K562 (cell line): ENCODE measurements around the gene RPE. TPM values are rescaled to one million over a fixed set of nuclear protein-coding genes. Genes with fewer than 3 reads are reported as not detected.

Experiments
- ATAC-seq: fragments of 200-7000 bp; cut with Tn5 transposase; 3 replicates; pipeline ENCODE4 v1.9.1; 2020; ENCODE audit warnings: moderate library complexity
- BruUV-seq: library from RNA; stranded (reverse); fragments of 400-500 nt; replicated peaks from 2 replicates; lab custom pipeline; 2021; lab: Mats Ljungman, UMichigan
- CTCF ChIA-PET: fragments of 300-600 bp; formaldehyde crosslinking; extraction: SDS; loops from one replicate; lab custom pipeline; 2021; ENCODE audit warnings: low intra/inter-chr PET ratio; lab: Yijun Ruan, JAX
- POLR2A ChIA-PET: fragments of 300-600, 350-650 bp; sonication (Branson Sonifier 250); formaldehyde crosslinking; extraction: SDS; loops from one replicate; lab custom pipeline; 2021; ENCODE audit warnings: antibody characterized with exemption, inconsistent platforms; lab: Yijun Ruan, JAX
- DNase-seq, 4 experiments: peaks; one replicate each; pipeline versions ENCODE4 v3.0.0 to v3.0.0-alpha.2; 2011 to 2018; ENCODE audit warnings: low spot score in 3 of 4, mixed read lengths in 3 of 4; ENCODE audit errors: extremely low read depth in 1 of 4
- FAIRE-seq: peaks from 2 replicates; lab custom pipeline; 2011; peaks lifted over from hg19 to GRCh38; lab: Jason Lieb, UNC
- H2AFZ ChIP-seq: 2 replicates; pipeline ENCODE4 v1.6.0; 2011; ENCODE audit warnings: low read depth, low read length, control low read depth, inconsistent platforms
- H3K27ac ChIP-seq: fragments of 200-600 bp; 3 replicates; pipeline ENCODE4 v1.8.0; 2011; ENCODE audit warnings: low read depth, mild to moderate bottlenecking, control low read depth, inconsistent platforms, low read length, moderate library complexity, mixed read lengths; ENCODE audit errors: extremely low read depth
- H3K27me3 ChIP-seq, 2 experiments: fragments of 300-600 bp in 1 of 2; 2 replicates in 1 of 2; 3 replicates in 1 of 2; pipeline versions ENCODE4 v1.6.0 to v1.8.0; 2011; ENCODE audit warnings: inconsistent platforms in 2 of 2, low read length in 2 of 2, mild to moderate bottlenecking in 1 of 2, mixed read lengths in 1 of 2, moderate library complexity in 1 of 2; ENCODE audit not compliant: control insufficient read depth in 2 of 2, insufficient read depth in 2 of 2
- H3K36me3 ChIP-seq: fragments of 300-600 bp; 3 replicates; pipeline ENCODE4 v1.8.0; 2011; ENCODE audit warnings: mild to moderate bottlenecking, low read length, inconsistent platforms; ENCODE audit not compliant: control insufficient read depth, insufficient read depth
- H3K4me1 ChIP-seq, 2 experiments: fragments of 200-600 bp in 1 of 2; replicated peaks in 1 of 2; 2 replicates in 1 of 2; 3 replicates in 1 of 2; pipeline versions ENCODE4 v1.5.1 to v1.8.0; 2011; ENCODE audit warnings: inconsistent platforms in 2 of 2, low read length in 2 of 2, mild to moderate bottlenecking in 1 of 2, mixed read lengths in 1 of 2, moderate library complexity in 1 of 2; ENCODE audit not compliant: control insufficient read depth in 2 of 2, insufficient read depth in 2 of 2
- H3K4me2 ChIP-seq: 2 replicates; pipeline ENCODE4 v1.6.1; 2011; ENCODE audit warnings: low read length, control low read depth, inconsistent platforms, mixed read lengths; ENCODE audit not compliant: insufficient read depth
- H3K4me3 ChIP-seq: fragments of 200-600 bp; sonication (generic), shearing (Covaris generic); 2 replicates; pipeline ENCODE4 v1.5.1; 2016; ENCODE audit warnings: control low read depth, inconsistent platforms
- H3K79me2 ChIP-seq: fragments of 200-600 bp; 3 replicates; pipeline ENCODE4 v1.8.0; 2011; ENCODE audit warnings: low read length, inconsistent platforms; ENCODE audit not compliant: control insufficient read depth, insufficient read depth
- H3K9ac ChIP-seq, 2 experiments: 2 replicates each; pipeline versions ENCODE4 v1.6.0 to v1.6.1; 2011; ENCODE audit warnings: low read depth in 2 of 2, low read length in 2 of 2, control low read depth in 1 of 2, inconsistent platforms in 1 of 2, mild to moderate bottlenecking in 1 of 2, mixed read lengths in 1 of 2; ENCODE audit not compliant: insufficient read depth in 1 of 2
- H3K9me1 ChIP-seq: one replicate; pipeline ENCODE4 v1.6.0; 2011; ENCODE audit warnings: inconsistent platforms, mild to moderate bottlenecking, low read length, moderate library complexity; ENCODE audit not compliant: control insufficient read depth, insufficient read depth
- H3K9me3 ChIP-seq: replicated peaks from 2 replicates; pipeline ENCODE4 v1.5.1; 2011; ENCODE audit warnings: low read depth, low read length, inconsistent platforms; ENCODE audit not compliant: control insufficient read depth, insufficient read depth
- H4K20me1 ChIP-seq: replicated peaks from 2 replicates; pipeline ENCODE4 v1.6.1; 2011; ENCODE audit warnings: low read length, inconsistent platforms, mixed read lengths; ENCODE audit not compliant: control insufficient read depth, insufficient read depth
- ADNP ChIP-seq: fragments of 200-800 bp; sonication (Bioruptor generic); IDR thresholded peaks from 2 replicates; pipeline ENCODE4 v1.6.1; 2016; ENCODE audit warnings: missing genetic modification characterization, missing compliant biosample characterization
- FOXJ3 ChIP-seq: sonication (generic); formaldehyde crosslinking; IDR thresholded peaks from 2 replicates; pipeline ENCODE4 v1.4.0; 2020; ENCODE audit warnings: mild to moderate bottlenecking, missing genetic modification reagents
- HLTF ChIP-seq: fragments of 450-650 bp; IDR thresholded peaks from 2 replicates; pipeline ENCODE4 v1.6.1; 2016
- SRSF3 ChIP-seq: fragments of 200-400 bp; formaldehyde crosslinking; IDR thresholded peaks from 2 replicates; pipeline ENCODE4 v1.6.1; 2016; ENCODE audit warnings: mild to moderate bottlenecking, low read length, moderate library complexity; ENCODE audit not compliant: insufficient read depth
- ZFP36 ChIP-seq: fragments of 150-350 bp; IDR thresholded peaks from 2 replicates; pipeline ENCODE4 v1.6.1; 2018; ENCODE audit warnings: low read length, low read depth; ENCODE audit not compliant: partially characterized antibody
- WGBS: fragments of 100-300 bp; shearing (Covaris generic); methylation state at CpG from one replicate; pipeline ENCODE4 v1.1.6; 2016; ENCODE audit warnings: low coverage, mixed read lengths; ENCODE audit not compliant: insufficient coverage; ENCODE audit errors: missing lambda C conversion rate; 5-methylcytosine and 5-hydroxymethylcytosine counted together
- in situ Hi-C: fragments of 300-500 bp; cut with MboI; formaldehyde crosslinking; loops from 4 replicates; pipeline ENCODE4 v1.15.0; 2018; ENCODE audit warnings: inconsistent platforms, mixed read lengths
- intact Hi-C: fragments of 100-400 bp; cut with micrococcal nuclease; formaldehyde crosslinking; loops from 2 replicates; pipeline ENCODE4 v1.14.2; 2022
- polyA plus RNA-seq, 8 experiments: library from polyadenylated mRNA; depleted of rRNA in 4 of 8; stranded (reverse) in 5 of 8; unstranded in 3 of 8; fragments of >200 nt; fragmentation: Nextera tagmentation in 2 of 8; fragmentation: Illumina TruSeq in 1 of 8; extraction: Ambion mirVana in 2 of 8; extraction: Trizol in 1 of 8; gene quantifications; 2 replicates each; pipeline versions ENCODE4 v1.2.1 to v1.2.3, GENCODE V29; 2011 to 2014; ENCODE audit warnings: inconsistent platforms in 1 of 8, missing spikeins in 1 of 8
- total RNA-seq, 7 experiments: library from RNA; depleted of rRNA in 6 of 7; stranded (reverse); fragments of >200 nt in 6 of 7; fragmentation: Illumina TruSeq in 2 of 7; extraction: Trizol in 2 of 7; gene quantifications; 2 replicates each; pipeline versions ENCODE4 v1.2.1 to v1.2.3, GENCODE V29; 2011 to 2021; ENCODE audit warnings: low replicate concordance in 1 of 7
- TF ChIP-seq, protein P1 (sequence below): fragments of 450-650 bp; IDR thresholded peaks from 2 replicates; pipeline ENCODE4 v1.6.1; 2017; ENCODE audit warnings: antibody characterized with exemption, mild to moderate bottlenecking
- TF ChIP-seq, protein P2 (sequence below), 2 experiments: fragments of 450-650 bp in 1 of 2; sonication (generic) in 1 of 2; formaldehyde crosslinking in 1 of 2; IDR thresholded peaks in 1 of 2; conservative IDR thresholded peaks in 1 of 2; 2 replicates each; pipeline versions ENCODE4 v1.6.1 to v1.8.1; 2016 to 2023; ENCODE audit warnings: mild to moderate bottlenecking in 2 of 2, moderate library complexity in 2 of 2, inconsistent platforms in 1 of 2, missing genetic modification reagents in 1 of 2
- TF ChIP-seq, protein P3 (sequence below): fragments of 450-650 bp; formaldehyde crosslinking; IDR thresholded peaks from 2 replicates; pipeline ENCODE4 v1.4.0; 2020; ENCODE audit warnings: mild to moderate bottlenecking, moderate library complexity
- TF ChIP-seq, protein P4 (sequence below): fragments of 450-650 bp; conservative IDR thresholded peaks from 2 replicates; pipeline ENCODE4 v1.6.1; 2016; ENCODE audit warnings: missing genetic modification characterization, low read depth, mild to moderate bottlenecking, missing compliant biosample characterization, moderate library complexity
- TF ChIP-seq, protein P5 (sequence below), 2 experiments: fragments of 450-650 bp in 1 of 2; IDR thresholded peaks; 2 replicates each; pipeline ENCODE4 v1.6.1; 2011 to 2017; ENCODE audit warnings: low read depth in 2 of 2, antibody characterized with exemption in 1 of 2, borderline replicate concordance in 1 of 2, low read length in 1 of 2, mild to moderate bottlenecking in 1 of 2, mixed read lengths in 1 of 2; ENCODE audit not compliant: control insufficient read depth in 1 of 2

The RPE gene
- total and polyA plus RNA-seq, 9 of the 15 experiments (the other 6 are each of a cell fraction or from before 2014, with no cell fraction given) = 33.5 to 65.3 (median 50.4) TPM

DNA sequence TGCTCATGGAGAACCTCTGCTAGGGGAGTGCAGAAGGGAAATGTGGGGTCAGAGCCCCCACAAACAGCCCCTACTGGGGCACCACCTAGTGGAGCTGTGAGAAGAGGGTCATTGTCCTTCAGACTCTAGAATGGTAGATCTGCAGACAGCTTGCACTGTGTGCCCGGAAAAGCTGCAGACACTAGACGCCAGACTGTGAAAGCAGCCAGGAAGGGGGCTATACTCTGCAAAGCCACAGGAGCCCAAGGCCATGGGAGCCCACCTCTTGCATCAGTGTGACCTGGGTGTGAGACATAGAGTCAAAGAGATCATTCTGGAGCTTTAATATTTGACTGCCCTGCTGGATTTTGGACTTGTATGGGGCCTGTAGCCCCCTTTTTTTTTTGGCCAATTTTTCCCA, 60.9 kb downstream of the RPE start:
- no peak overlapping the region for H3K9ac ChIP-seq
- DNase-seq (no peak), ATAC-seq (no peak), FAIRE-seq (no peak)
- no peak overlapping the region for H3K27ac ChIP-seq
- H3K36me3 ChIP-seq = no peaks in the 10 kb centered on the region
- intact Hi-C loops (no loop called here), in situ Hi-C loops (no loop called here)
- no peaks in the 10 kb centered on the region for H3K4me1 ChIP-seq
- no TSS peak for BruUV-seq
- no peak overlapping the region for H3K4me2 ChIP-seq
- POLR2A ChIA-PET = no interaction called here
- no peak overlapping the region for H3K4me3 ChIP-seq
- WGBS = 17% methylated on average over 1 of the region's 2 CpGs
- no peaks in the 10 kb centered on the region for H3K9me3 ChIP-seq
- H3K9me1 ChIP-seq = no peaks in the 10 kb centered on the region
- no peaks in the 10 kb centered on the region for H4K20me1 ChIP-seq
- H3K79me2 ChIP-seq = no peaks in the 10 kb centered on the region
- no peak overlapping the region for H2AFZ ChIP-seq
- CTCF ChIA-PET = no interaction called here
- H3K27me3 ChIP-seq = no peaks in the 10 kb centered on the region
- TF ChIP-seq, protein P1, sequence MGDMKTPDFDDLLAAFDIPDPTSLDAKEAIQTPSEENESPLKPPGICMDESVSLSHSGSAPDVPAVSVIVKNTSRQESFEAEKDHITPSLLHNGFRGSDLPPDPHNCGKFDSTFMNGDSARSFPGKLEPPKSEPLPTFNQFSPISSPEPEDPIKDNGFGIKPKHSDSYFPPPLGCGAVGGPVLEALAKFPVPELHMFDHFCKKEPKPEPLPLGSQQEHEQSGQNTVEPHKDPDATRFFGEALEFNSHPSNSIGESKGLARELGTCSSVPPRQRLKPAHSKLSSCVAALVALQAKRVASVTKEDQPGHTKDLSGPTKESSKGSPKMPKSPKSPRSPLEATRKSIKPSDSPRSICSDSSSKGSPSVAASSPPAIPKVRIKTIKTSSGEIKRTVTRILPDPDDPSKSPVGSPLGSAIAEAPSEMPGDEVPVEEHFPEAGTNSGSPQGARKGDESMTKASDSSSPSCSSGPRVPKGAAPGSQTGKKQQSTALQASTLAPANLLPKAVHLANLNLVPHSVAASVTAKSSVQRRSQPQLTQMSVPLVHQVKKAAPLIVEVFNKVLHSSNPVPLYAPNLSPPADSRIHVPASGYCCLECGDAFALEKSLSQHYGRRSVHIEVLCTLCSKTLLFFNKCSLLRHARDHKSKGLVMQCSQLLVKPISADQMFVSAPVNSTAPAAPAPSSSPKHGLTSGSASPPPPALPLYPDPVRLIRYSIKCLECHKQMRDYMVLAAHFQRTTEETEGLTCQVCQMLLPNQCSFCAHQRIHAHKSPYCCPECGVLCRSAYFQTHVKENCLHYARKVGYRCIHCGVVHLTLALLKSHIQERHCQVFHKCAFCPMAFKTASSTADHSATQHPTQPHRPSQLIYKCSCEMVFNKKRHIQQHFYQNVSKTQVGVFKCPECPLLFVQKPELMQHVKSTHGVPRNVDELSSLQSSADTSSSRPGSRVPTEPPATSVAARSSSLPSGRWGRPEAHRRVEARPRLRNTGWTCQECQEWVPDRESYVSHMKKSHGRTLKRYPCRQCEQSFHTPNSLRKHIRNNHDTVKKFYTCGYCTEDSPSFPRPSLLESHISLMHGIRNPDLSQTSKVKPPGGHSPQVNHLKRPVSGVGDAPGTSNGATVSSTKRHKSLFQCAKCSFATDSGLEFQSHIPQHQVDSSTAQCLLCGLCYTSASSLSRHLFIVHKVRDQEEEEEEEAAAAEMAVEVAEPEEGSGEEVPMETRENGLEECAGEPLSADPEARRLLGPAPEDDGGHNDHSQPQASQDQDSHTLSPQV = no peak
- TF ChIP-seq HLTF = no peak
- TF ChIP-seq FOXJ3 (CRISPR knock-in tag) = no peak
- TF ChIP-seq, protein P2, sequence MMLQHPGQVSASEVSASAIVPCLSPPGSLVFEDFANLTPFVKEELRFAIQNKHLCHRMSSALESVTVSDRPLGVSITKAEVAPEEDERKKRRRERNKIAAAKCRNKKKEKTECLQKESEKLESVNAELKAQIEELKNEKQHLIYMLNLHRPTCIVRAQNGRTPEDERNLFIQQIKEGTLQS (IDR thresholded peaks at IDR 0.05) = no peak
- TF ChIP-seq, protein P2 (CRISPR knock-in tag; conservative IDR thresholded peaks at IDR 0.05) = no peak
- TF ChIP-seq, protein P3, sequence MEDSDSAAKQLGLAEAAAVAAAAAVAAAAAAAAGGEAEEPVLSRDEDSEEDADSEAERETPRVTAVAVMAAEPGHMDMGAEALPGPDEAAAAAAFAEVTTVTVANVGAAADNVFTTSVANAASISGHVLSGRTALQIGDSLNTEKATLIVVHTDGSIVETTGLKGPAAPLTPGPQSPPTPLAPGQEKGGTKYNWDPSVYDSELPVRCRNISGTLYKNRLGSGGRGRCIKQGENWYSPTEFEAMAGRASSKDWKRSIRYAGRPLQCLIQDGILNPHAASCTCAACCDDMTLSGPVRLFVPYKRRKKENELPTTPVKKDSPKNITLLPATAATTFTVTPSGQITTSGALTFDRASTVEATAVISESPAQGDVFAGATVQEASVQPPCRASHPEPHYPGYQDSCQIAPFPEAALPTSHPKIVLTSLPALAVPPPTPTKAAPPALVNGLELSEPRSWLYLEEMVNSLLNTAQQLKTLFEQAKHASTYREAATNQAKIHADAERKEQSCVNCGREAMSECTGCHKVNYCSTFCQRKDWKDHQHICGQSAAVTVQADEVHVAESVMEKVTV = no peak
- no peak for TF ChIP-seq ZFP36
- TF ChIP-seq, protein P4, sequence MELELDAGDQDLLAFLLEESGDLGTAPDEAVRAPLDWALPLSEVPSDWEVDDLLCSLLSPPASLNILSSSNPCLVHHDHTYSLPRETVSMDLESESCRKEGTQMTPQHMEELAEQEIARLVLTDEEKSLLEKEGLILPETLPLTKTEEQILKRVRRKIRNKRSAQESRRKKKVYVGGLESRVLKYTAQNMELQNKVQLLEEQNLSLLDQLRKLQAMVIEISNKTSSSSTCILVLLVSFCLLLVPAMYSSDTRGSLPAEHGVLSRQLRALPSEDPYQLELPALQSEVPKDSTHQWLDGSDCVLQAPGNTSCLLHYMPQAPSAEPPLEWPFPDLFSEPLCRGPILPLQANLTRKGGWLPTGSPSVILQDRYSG = no peak
- TF ChIP-seq, protein P5, sequence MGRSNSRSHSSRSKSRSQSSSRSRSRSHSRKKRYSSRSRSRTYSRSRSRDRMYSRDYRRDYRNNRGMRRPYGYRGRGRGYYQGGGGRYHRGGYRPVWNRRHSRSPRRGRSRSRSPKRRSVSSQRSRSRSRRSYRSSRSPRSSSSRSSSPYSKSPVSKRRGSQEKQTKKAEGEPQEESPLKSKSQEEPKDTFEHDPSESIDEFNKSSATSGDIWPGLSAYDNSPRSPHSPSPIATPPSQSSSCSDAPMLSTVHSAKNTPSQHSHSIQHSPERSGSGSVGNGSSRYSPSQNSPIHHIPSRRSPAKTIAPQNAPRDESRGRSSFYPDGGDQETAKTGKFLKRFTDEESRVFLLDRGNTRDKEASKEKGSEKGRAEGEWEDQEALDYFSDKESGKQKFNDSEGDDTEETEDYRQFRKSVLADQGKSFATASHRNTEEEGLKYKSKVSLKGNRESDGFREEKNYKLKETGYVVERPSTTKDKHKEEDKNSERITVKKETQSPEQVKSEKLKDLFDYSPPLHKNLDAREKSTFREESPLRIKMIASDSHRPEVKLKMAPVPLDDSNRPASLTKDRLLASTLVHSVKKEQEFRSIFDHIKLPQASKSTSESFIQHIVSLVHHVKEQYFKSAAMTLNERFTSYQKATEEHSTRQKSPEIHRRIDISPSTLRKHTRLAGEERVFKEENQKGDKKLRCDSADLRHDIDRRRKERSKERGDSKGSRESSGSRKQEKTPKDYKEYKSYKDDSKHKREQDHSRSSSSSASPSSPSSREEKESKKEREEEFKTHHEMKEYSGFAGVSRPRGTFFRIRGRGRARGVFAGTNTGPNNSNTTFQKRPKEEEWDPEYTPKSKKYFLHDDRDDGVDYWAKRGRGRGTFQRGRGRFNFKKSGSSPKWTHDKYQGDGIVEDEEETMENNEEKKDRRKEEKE (IDR thresholded peaks at IDR 0.05; ENCODE audit: borderline replicate concordance in 1 of 2, control insufficient read depth in 1 of 2, low read depth in 2 of 2, low read length in 1 of 2) = no peak
- no peak for TF ChIP-seq SRSF3
- no peak for TF ChIP-seq ADNP
